ENCODE results near the gene ASZ1. TPM values are rescaled to one million over a fixed set of nuclear protein-coding genes. Genes with fewer than 3 reads are reported as not detected.

ASZ1 gene
- total RNA-seq, 1 experiment from 2014 or later: not detected

DNA sequence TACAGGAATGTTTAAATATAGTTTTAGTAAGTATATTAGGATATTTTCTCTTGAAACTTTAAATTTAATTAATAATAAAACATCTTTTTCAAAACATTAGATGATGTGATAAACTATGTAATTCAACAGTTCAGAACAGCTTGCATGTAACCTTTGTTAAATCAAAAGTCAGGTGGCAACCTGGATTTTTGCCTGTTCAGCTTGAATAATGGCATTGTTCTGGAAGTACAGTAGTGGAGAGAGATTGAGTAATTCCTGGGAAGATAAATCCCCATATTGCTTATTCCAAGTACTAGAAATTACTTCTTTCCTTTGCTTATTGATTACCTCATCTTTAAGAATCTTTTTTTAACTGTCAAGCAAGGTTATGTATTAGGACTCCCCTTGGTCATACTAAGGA, 32.4 kb upstream of the ASZ1 start:
- no peaks in the 10 kb centered on the region for H4K20me1 ChIP-seq (ENCODE audit: insufficient read depth)
- H3K27me3 ChIP-seq (ENCODE audit: insufficient read depth, low read length): no peaks in the 10 kb centered on the region
- TF ChIP-seq ZFX (IDR thresholded peaks at IDR 0.05) (no peak), FOSL1 (IDR thresholded peaks at IDR 0.05; ENCODE audit: low read depth) (no peak), YY1 (IDR thresholded peaks at IDR 0.05; ENCODE audit: extremely low read depth, insufficient replicate concordance, low read depth, low read length) (no peak)
- TF ChIP-seq, protein P1, sequence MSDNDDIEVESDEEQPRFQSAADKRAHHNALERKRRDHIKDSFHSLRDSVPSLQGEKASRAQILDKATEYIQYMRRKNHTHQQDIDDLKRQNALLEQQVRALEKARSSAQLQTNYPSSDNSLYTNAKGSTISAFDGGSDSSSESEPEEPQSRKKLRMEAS (IDR thresholded peaks at IDR 0.05): no peak
- TF ChIP-seq, protein P2, sequence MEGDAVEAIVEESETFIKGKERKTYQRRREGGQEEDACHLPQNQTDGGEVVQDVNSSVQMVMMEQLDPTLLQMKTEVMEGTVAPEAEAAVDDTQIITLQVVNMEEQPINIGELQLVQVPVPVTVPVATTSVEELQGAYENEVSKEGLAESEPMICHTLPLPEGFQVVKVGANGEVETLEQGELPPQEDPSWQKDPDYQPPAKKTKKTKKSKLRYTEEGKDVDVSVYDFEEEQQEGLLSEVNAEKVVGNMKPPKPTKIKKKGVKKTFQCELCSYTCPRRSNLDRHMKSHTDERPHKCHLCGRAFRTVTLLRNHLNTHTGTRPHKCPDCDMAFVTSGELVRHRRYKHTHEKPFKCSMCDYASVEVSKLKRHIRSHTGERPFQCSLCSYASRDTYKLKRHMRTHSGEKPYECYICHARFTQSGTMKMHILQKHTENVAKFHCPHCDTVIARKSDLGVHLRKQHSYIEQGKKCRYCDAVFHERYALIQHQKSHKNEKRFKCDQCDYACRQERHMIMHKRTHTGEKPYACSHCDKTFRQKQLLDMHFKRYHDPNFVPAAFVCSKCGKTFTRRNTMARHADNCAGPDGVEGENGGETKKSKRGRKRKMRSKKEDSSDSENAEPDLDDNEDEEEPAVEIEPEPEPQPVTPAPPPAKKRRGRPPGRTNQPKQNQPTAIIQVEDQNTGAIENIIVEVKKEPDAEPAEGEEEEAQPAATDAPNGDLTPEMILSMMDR (IDR thresholded peaks at IDR 0.05 in 2 of 3, conservative IDR thresholded peaks at IDR 0.05 in 1 of 3; ENCODE audit: borderline replicate concordance in 1 of 3, insufficient read depth in 1 of 3, low read depth in 2 of 3, low read length in 2 of 3): no peak
- H2AFZ ChIP-seq (ENCODE audit: low read depth, low read length, poor library complexity, severe bottlenecking): no peak overlapping the region
- ChIA-PET RAD21 (ENCODE audit: low non-redundant PET in 1 of 2, low total read pairs in 2 of 2, uncharacterized antibody in 2 of 2, unreplicated experiment in 2 of 2) (interaction anchor here in 1 of 2 experiments (1.1 kb wide), 1 partner anchor 256 kb away, joined by 4 read pairs; no protein-coding TSS in a partner anchor), POLR2A (no interaction called here), CTCF (interaction anchor here (0.6 to 1.7 kb wide), 11 partner anchors 8 to 694 kb away, joined by 3 to 24 read pairs (median 4); no protein-coding TSS in a partner anchor)
- H3K4me1 ChIP-seq (ENCODE audit: control insufficient read depth in 1 of 2, insufficient read depth in 2 of 2, low read length in 2 of 2): no peaks in the 10 kb centered on the region
- ATAC-seq: no peak
- H3K36me3 ChIP-seq (ENCODE audit: control insufficient read depth in 1 of 2, insufficient read depth in 2 of 2, low read length in 2 of 2): no peaks in the 10 kb centered on the region
- no peak for DNase-seq (ENCODE audit: low read depth, low spot score)
- H3K4me2 ChIP-seq (ENCODE audit: low read length): no peak overlapping the region
- H3K4me3 ChIP-seq (replicated peaks in 1 of 2; ENCODE audit: low read depth in 1 of 2, low read length in 2 of 2): no peak overlapping the region
- no TSS peak for BruUV-seq (replicated peaks)
- H3K79me2 ChIP-seq (ENCODE audit: insufficient read depth, low read length): no peaks in the 10 kb centered on the region
- H3K27ac ChIP-seq (ENCODE audit: low read depth, low read length): no peak overlapping the region
- H3K9me2 ChIP-seq (ENCODE audit: insufficient read depth): no peaks in the 10 kb centered on the region
- no peak overlapping the region for H3K9ac ChIP-seq (ENCODE audit: low read length)
- H3K9me3 ChIP-seq (ENCODE audit: control insufficient read depth in 1 of 2, insufficient read depth in 1 of 2, low read depth in 1 of 2, low read length in 2 of 2): no peaks in the 10 kb centered on the region
- intact Hi-C loops (cut with micrococcal nuclease): loop anchor here (1.0 to 5.0 kb wide), 3 partner anchors 215 to 693 kb away; no protein-coding TSS in a partner anchor

DNA sequence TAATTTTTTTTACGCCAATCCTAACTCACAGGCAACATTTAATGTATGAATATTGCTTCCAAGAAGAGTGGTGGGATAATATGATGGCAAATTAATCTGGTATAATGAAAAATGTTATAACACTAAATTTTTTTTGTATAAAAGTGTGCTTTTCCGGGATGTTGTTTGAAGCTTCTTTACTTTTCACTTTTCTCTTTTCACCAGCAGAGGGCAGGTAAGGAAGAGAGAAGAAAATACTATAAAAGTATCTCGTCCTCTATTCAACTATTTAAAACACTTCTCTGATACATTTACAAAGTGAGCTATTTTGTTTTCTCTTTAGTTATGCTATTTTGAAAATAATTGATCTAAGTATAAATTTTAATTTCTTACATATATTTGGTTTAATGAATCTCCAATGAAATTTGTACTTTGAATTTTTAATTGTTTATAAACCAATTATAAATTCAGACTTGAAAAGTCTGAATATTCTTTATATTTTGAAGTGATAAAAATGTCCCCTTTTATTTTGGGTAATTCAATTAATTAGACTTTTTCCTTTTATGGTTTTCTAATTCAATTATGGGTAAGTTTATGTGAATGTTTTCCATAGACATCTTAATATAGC, 31.8 kb upstream of the ASZ1 start:
- Histone ChIP-seq H3K27me3 (ENCODE audit: insufficient read depth, low read length) (no peaks in the 10 kb centered on the region), H3K4me1 (ENCODE audit: control insufficient read depth in 1 of 2, insufficient read depth in 2 of 2, low read length in 2 of 2) (no peaks in the 10 kb centered on the region), H3K79me2 (ENCODE audit: insufficient read depth, low read length) (no peaks in the 10 kb centered on the region), H4K20me1 (ENCODE audit: insufficient read depth) (no peaks in the 10 kb centered on the region), H3K36me3 (ENCODE audit: control insufficient read depth in 1 of 2, insufficient read depth in 2 of 2, low read length in 2 of 2) (no peaks in the 10 kb centered on the region), H2AFZ (ENCODE audit: low read depth, low read length, poor library complexity, severe bottlenecking) (peak overlapping the region; percentile 95), H3K9me3 (ENCODE audit: control insufficient read depth in 1 of 2, insufficient read depth in 1 of 2, low read depth in 1 of 2, low read length in 2 of 2) (no peaks in the 10 kb centered on the region), H3K4me2 (ENCODE audit: low read length) (no peak overlapping the region), H3K4me3 (replicated peaks in 1 of 2; ENCODE audit: low read depth in 1 of 2, low read length in 2 of 2) (no peak overlapping the region), H3K9me2 (ENCODE audit: insufficient read depth) (no peaks in the 10 kb centered on the region), H3K9ac (ENCODE audit: low read length) (no peak overlapping the region), H3K27ac (ENCODE audit: low read depth, low read length) (no peak overlapping the region)
- ATAC-seq (no peak), DNase-seq (ENCODE audit: low read depth, low spot score) (peak; percentile 21)
- intact Hi-C loops (cut with micrococcal nuclease): loop anchor here (1.0 to 5.0 kb wide), 3 partner anchors 216 to 693 kb away; no protein-coding TSS in a partner anchor
- RAD21 ChIA-PET (ENCODE audit: low non-redundant PET in 1 of 2, low total read pairs in 2 of 2, uncharacterized antibody in 2 of 2, unreplicated experiment in 2 of 2): interaction anchor here in 1 of 2 experiments (1.1 kb wide), 1 partner anchor 257 kb away, joined by 4 read pairs; no protein-coding TSS in a partner anchor
- BruUV-seq (replicated peaks): no TSS peak
- CTCF ChIA-PET: interaction anchor here (0.6 to 1.7 kb wide), 14 partner anchors 9 to 695 kb away, joined by 3 to 24 read pairs (median 4); no protein-coding TSS in a partner anchor
- POLR2A ChIA-PET: no interaction called here
- TF ChIP-seq SIN3A (IDR thresholded peaks at IDR 0.05; ENCODE audit: low read depth): no peak
- no peak for TF ChIP-seq CEBPB (IDR thresholded peaks at IDR 0.05; ENCODE audit: low read depth)
- no peak for TF ChIP-seq TCF7L2 (IDR thresholded peaks at IDR 0.05; ENCODE audit: borderline replicate concordance, extremely low read depth, insufficient read depth, insufficient read length)
- TF ChIP-seq EZH2 (IDR thresholded peaks at IDR 0.05): no peak
- TF ChIP-seq, protein P2 (IDR thresholded peaks at IDR 0.05 in 2 of 3, conservative IDR thresholded peaks at IDR 0.05 in 1 of 3; ENCODE audit: borderline replicate concordance in 1 of 3, insufficient read depth in 1 of 3, low read depth in 2 of 3, low read length in 2 of 3): peak; percentile 53 to 63 (median 60); a peak in 5 of 6 replicates
- no peak for TF ChIP-seq SP1 (IDR thresholded peaks at IDR 0.05; ENCODE audit: low read depth)
- no peak for TF ChIP-seq ZFX (IDR thresholded peaks at IDR 0.05)
- no peak for TF ChIP-seq CBX3 (IDR thresholded peaks at IDR 0.05; ENCODE audit: low read depth)

Data from HCT116 (cell line).